Activated CD8-positive, alpha-beta memory T cell treated with anti-CD3 and anti-CD28 coated beads for 36 hours (primary cell): ENCODE measurements around the gene MRGPRE. TPM values are rescaled to one million over a fixed set of nuclear protein-coding genes. Genes with fewer than 3 reads are reported as not detected.
"Not testable (repeated sequence)": the region's sequence is repeated elsewhere in the genome, so short reads cannot be mapped to it uniquely, and the experiment has no call there.

Experiments used
- CTCF ChIA-PET: fragments of 350-600 bp; sonication (Branson Sonifier 250); formaldehyde crosslinking; loops from one replicate; lab custom pipeline; 2021; ENCODE audit warnings: antibody characterized with exemption; lab: Charles Lee
- POLR2A ChIA-PET: fragments of 350-600 bp; sonication (Branson Sonifier 250); formaldehyde crosslinking; loops from one replicate; lab custom pipeline; 2021; ENCODE audit warnings: antibody characterized with exemption; lab: Charles Lee
- total RNA-seq, 2 experiments: library from RNA; stranded (reverse); gene quantifications; one replicate each; pipeline ENCODE4 v1.2.3, GENCODE V29; 2021

The MRGPRE gene, protein sequence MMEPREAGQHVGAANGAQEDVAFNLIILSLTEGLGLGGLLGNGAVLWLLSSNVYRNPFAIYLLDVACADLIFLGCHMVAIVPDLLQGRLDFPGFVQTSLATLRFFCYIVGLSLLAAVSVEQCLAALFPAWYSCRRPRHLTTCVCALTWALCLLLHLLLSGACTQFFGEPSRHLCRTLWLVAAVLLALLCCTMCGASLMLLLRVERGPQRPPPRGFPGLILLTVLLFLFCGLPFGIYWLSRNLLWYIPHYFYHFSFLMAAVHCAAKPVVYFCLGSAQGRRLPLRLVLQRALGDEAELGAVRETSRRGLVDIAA
- not detected for total RNA-seq

DNA sequence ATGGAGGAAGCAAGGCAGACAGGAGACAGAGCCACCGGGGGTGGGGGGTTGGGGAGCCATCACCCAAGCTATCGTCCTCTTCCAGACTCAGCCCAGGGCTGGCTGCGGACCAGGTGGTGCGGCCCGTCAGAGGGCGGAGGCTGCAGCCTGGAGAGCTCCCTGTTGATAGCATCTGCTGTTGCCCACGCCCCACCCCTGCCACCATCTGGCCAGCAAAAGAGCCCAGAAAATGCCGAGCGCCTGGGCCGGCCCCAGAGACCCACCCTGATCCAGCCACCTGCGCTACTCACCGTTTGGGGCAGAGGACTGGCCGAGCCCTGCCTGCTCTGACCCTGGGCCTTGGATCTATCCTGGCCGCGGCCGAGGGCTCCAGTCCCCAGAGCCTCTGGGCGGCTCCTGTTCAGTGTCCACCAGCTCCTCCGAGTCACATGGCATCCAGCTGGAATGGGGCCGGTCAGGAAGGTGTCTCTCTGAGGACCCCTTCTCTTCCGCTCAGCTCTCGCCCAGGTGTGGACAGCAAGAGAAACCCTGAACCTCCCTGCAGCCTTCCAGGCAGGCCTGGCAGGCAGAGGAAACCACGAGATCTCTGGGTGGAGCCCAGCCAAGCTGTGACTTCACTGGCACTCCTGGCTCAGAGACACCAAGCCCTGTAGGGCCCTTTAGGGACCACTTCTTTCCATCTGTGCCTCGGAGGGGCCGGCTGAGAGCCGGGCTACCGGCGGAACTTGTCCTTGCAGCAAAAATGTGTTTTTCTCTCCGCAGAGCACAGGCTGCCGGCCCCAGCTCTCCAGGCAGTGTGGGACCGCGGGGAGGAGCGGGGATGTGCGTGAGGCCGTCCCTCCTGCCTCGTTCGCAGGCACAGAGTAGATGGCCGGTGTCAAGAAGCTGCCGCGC, at the start of gene MRGPRE:
MRGPRE (minus strand) TSS at position 567 of the 894 bp plus-strand sequence. CDS start 3,618 bp downstream, outside the sequence.
- ChIA-PET POLR2A (no interaction called here), CTCF (no interaction called here)

DNA sequence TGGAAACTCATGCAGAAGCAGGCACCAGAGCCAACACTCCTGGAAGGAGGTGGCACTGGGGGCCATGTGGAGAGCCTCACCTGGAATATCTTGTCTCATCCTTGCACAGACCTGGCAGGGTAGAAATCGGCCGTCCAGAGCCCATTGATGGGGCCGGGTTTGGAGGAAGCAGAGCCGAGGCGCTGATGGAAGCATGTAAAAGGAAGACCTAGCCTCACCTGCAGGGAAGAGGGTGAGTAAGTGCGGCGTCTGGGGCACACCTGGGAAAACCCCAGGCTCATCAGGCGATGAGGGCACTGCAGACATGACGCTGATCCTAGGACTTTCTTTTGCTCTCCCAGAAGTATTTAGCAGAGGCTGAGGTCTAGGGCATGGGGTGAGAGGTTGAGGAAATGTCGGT, 48.9 kb upstream of the MRGPRE start:
- CTCF ChIA-PET, POLR2A ChIA-PET: not testable (repeated sequence)

DNA sequence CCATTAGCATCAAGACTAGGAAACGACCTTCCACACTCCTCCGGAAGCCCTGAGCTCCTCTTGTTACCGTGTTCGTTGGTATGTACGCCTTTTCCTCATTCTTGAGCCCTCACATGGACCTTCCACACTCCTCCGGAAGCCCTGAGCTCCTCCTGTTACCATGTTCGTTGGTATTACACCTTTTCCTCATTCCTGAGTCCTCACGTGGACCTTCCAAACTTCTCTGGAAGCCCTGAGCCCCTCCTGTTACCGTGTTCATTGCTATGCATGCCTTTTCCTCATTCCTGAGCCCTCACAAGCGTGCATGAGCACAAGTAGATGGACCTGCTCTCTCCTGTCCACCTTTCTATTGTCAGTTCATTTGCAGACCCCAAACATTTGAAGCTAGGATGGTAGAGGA, 48.4 kb upstream of the MRGPRE start:
- CTCF ChIA-PET, POLR2A ChIA-PET: not testable (repeated sequence)

DNA sequence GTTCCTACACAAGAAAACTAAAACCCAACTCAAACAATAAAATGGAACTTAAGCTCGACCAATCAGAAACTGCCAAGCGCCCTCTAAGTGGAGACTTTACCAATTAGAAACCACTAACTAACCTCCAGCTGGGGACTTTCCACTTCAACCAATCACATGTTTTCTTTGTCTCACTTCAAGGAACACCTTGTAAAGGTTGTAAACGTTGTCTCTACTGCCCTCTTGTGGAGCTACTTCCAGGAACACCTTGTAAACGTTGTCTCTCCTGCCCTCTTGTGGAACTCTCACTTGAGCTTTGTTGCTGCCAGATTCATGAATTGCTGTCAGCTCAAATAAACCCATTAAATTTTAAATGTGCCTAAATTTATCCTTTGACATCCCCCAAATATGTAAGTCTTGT, 46.7 kb upstream of the MRGPRE start:
- CTCF ChIA-PET, POLR2A ChIA-PET: not testable (repeated sequence)

DNA sequence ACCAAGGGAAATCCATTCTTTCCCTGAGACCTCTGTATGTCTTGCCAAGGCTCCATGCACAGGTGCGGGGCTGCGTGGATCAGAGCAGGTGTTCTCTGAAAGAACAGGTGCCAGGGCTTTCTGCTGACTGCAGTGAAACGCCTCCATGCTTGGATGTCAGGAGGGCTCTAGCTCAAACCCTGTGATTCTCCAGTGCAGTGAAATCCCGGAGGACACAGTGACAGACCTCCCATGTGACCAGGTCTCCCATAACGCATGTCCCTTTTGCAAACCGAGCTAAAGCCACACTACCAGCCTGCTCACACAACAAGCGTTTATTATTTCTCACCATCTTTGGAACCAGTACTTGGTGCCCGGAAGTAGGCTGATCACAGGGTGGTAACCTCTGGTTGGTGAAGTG, 41.4 kb upstream of the MRGPRE start:
- POLR2A ChIA-PET = not testable (repeated sequence)

DNA sequence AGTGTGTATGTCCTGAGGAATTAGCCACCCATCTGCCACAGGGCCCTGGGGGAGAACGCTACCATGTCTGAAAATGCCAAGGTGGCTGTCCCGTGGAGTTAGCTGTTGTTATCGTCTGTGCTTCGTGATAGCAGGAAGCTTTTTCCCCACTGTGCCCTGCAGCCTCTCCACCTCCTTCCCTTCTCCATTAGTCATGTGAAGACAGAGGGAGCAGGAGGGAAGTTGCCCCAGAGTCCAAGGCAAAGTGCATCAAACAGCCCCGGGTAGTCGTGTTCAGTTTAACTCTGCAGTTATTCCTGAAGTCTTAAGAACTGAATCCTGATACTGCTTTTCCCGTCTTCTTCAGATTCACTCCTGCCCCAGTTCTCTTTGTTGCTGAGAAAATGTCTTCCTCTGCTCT, 30.3 kb upstream of the MRGPRE start:
- POLR2A ChIA-PET, CTCF ChIA-PET: not testable (repeated sequence)

More for the DNA sequence above, 41.4 kb upstream of the MRGPRE start:
- CTCF ChIA-PET = not testable (repeated sequence)

DNA sequence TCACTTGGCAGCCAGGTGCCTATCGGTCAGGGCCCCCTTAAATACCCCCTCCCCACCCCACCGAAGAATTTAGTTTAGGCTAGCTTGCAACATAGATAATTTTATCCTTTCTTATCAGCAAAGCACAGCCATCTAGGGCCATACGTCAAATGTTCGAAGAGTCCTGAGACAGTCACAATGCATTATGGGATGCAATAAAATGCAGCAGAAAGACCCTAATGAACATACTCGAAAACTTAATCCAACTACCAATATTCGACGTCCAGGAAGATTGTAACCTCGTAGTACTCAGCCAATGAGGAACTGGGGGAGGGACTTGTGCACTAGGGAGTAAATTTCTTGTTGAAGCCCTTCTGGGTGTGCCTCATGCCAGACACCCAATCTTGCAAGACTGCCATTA, 29.6 kb upstream of the MRGPRE start:
- CTCF ChIA-PET, POLR2A ChIA-PET: not testable (repeated sequence)

DNA sequence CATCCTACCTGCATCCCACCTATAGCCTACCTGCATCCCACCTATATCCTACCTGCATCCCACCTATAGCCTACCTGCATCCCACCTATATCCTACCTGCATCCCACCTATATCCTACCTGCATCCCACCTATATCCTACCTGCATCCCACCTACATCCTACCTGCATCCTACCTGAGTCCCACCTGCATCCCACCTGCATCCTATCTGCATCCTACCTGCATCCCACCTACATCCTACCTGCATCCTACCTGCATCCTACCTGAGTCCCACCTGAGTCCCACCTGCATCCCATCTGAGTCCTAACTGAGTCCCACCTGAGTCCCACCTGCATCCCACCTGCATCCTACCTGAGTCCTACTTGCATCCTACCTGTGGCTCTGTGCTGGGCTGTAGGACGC, 25.3 kb upstream of the MRGPRE start:
- CTCF ChIA-PET, POLR2A ChIA-PET: not testable (repeated sequence)

DNA sequence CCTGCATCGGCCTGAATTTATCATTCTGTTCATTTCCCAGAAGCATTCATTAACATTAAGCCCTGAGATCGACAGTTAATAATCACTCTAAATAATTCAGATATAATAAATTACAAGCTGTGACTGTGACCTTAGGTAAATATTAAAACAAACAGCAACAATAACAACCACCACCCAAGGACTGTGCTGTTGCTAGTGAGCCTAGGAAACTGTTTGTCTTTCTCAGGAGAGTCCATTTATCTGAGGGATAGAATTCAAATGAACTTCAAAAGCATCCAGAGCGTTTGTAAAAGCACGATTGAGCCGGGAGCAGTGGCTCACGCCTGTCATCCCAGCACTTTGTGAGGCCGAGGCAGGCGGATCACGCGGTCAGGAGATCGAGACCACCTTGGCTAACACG, 23.0 kb upstream of the MRGPRE start:
- POLR2A ChIA-PET, CTCF ChIA-PET: not testable (repeated sequence)

DNA sequence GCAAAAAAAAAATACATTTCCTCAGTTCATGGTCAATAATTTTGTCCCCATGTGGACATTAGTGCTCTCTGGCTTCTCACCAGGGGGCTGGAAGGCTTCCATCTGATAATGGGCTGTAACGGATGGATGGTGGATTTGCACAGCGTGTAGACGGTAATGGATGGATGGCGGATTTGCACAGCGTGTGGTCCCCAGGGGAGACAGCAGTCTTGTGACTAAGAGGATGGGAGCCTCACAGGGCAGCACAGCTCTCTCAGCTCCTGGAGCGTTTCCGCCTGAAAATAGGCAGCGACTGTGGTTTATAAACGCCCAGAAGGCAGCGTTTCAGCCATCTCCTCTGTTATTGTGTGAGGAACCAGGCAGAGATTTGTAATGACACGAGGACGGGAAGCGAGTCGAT, 22.6 kb upstream of the MRGPRE start:
- POLR2A ChIA-PET, CTCF ChIA-PET: not testable (repeated sequence)

DNA sequence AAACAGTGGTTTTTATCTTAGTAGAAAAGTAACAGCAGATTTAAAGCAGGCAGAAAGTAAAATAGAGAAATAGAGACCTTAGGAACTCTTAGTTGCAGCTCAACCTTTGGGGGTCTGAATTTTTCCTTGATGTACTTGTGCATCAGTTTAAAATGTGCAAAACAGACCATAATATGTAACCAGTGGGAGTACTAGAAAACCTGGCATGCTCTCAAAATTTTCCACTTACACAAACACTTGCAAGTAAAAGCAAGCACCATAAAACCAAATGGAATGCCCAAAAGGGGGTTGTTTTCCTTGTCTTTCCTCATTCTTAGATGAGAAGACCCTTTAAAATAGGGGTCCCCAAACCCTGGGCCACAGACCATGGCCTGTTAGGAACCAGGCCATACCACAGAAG, 12.9 kb upstream of the MRGPRE start:
- ChIA-PET POLR2A (no interaction called here), CTCF (no interaction called here)

DNA sequence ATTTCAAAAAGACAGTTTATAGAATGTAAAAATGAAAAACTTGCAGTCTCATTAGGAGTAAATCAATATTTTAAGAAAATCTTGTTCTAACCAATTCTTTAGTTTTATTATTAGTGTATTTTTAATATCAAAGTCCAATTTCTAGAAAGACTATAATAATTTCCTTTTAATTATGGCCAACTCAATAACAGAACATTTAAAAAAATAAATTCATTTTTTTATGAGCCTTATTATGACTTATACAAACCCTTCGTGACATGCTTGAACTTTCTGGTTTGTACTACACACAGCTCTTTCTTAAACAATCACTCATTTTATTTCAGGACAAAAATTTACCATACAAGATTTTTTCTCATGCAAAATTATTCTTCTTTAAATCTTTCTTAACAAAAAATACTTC, 11.7 kb upstream of the MRGPRE start:
- POLR2A ChIA-PET = no interaction called here
- CTCF ChIA-PET = no interaction called here

DNA sequence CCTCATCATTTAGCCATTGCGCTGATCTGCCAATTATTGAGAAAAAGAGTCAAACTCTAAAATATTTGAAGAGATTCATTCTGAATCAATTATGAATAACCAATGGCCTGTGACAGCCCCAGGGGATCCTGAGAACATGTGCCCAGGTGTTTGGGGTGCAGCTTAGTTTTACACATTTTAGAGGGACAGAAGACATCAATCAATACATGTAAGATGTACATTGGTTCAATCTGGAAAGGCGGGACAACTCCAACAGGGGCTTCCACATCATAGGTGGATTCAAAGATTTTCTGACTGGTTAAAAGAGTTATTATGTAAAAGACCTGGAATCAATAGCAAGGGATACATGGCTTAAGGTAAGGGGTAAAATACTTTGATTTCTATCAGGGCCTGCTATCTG, 4.9 kb upstream of the MRGPRE start:
- ChIA-PET POLR2A (no interaction called here), CTCF (interaction anchor here (0.6 kb wide), 1 partner anchor 190 kb away, joined by 3 read pairs; no protein-coding TSS in a partner anchor)

DNA sequence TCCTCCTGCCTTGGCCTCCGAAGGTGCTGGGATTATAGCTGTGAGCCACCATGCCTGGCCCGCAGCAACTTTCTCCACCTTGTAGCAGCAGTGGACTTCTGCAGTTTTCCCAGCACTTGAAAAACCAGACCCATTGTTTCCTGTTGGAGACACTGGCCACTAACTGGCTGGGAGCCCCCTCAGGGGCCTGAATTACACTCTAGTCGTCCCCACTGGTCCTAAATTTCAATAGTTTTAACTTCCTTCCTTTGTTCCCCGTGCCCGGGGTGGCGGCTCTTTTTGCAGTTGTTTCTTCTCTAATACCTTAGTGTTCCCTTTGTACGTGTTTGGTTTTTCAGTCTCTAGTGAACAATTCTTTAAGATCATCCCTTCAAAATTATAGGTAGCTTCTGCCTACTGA, 2.6 kb upstream of the MRGPRE start:
- POLR2A ChIA-PET = no interaction called here
- CTCF ChIA-PET = no interaction called here

DNA sequence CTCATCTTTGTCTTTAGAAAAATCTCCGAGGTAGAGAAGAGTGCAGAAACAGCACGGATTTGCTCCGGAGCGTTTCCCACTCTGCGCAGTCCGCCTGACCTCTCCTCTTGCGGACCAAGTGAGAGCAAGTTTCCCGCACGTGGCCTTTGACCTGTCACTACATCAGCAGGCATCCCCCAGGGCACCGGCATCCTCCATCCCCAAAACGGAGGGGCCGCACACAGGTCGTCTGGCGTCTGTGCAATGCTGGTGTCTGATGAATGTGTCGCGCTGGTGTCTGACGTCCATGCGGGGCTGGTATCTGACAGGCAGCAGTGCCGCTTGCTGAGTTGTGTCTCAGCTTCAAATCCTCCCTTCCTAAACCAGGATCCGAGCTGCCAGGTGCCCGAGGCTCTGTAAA, 739 bp upstream of the MRGPRE start:
- POLR2A ChIA-PET = no interaction called here

DNA sequence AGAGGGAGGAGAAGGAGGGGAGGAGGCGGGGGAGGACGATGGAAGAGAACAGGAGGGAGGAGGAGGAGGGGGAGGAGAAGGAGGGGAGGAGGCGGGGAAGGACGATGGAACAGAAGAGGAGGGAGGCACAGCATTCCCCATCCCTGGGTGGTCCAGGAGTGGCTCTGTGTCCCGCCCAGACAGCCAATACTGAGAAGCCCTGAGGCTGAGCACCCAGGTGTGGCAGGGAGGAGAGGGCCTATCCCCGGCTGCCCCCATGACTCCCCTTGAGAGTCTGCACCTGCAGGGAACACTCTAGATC, 717 bp downstream of the MRGPRE start:
- CTCF ChIA-PET = no interaction called here
- POLR2A ChIA-PET = no interaction called here

More for the DNA sequence above, 739 bp upstream of the MRGPRE start:
- CTCF ChIA-PET = no interaction called here

DNA sequence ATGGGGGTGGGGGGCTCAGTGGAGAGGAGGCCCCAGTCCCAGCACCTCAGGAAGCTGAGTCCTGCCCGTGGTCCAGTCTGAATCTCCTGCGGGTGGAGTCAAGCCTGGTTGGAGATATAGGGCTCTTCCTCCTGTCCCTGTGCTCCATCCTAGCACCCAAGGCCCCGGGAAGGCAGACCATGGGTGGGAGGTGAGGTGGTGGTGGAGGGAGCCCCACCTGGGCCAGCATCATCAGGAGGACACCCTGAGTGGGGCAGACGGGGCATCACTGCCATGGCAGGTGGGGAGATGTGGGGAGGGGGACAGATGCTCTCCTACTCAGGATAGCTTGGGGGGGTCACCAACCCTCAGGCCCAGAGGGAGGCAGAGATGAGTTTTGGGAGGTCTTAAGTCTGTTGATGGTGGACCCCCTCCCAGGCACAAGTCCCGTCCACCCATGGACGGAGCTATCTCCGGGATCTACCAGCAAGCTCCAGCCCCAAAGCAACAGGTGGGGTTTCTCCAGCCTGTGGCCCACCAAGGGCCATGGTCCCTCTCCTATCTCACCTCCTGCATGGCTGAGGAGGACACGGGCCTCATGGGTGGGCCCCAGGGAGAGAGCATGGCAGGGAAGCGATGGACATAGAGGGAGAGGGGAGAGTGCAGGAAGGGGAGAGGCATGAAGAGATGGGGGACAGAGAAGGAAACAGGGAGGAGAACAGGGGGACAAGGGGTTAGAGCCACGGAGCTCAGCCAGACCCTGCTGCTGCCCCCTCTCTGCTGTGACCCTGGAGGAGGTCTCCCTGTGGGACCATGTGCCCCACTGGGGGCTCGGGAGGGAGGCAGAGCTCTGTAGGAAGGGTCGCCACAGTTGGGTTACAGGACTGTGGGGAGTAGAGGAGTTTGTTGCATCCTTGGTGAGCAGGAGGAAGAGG, 1.3 kb downstream of the MRGPRE start:
- CTCF ChIA-PET = no interaction called here
- POLR2A ChIA-PET = no interaction called here

DNA sequence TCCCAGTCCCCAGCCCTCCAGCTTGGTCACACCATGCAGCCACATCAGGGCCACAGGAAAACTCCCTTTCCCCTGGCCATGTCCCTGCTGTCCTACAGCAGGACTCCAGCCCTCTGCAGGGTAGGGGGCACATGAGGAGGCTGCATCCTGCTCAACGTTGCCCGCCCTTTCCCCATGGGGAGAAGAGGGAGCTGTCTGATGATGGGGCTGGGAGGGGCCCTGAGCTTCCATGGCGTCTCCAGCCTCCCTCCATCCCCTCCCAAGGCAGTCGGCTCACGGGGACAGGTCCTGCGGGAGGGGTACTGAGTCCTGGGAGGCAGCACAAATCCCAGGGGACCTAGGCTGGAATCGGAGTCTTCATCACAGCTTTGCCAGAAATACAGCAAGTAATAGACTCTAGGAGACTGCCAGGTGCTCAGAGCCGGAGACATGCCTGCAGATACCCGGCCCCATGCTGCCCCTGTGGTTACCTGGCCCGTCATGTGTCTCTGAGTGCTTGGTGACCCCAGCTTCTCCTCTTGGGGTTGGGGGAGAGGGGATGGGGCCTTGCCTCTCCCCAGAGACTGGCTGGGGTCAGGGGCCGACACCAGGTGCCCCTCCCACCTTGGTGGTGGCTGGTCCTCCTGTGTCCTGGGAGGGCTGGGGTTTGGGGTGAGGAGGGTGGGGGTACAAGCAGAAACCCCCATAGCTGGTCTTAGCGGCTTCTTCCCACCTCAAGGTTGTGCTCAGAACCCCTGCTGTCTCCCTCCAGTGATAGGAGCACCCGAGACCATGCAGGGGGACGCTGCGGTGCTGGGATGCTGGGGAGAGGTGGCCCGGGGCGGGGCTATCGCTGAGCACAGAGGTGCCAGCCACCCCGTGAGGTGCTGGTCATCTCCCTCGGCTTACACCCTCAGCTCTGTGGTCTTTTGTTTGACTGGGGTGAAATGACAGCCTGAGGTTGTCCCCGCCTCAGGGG, 2.3 kb downstream of the MRGPRE start:
- ChIA-PET CTCF (no interaction called here), POLR2A (no interaction called here)

DNA sequence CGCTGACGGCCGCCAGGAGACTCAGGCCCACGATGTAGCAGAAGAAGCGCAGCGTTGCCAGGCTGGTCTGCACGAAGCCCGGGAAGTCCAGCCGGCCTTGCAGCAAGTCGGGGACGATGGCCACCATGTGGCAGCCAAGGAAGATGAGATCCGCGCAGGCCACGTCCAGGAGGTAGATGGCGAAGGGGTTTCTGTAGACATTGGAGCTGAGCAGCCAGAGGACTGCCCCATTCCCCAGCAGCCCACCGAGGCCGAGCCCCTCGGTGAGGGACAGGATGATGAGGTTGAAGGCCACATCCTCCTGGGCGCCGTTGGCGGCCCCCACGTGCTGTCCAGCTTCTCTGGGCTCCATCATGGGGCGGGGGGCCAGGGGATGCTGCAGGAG, 3.8 kb downstream of the MRGPRE start:
- POLR2A ChIA-PET = no interaction called here
- CTCF ChIA-PET = no interaction called here
